ENCODE measurements around the gene E4F1.

DNA sequence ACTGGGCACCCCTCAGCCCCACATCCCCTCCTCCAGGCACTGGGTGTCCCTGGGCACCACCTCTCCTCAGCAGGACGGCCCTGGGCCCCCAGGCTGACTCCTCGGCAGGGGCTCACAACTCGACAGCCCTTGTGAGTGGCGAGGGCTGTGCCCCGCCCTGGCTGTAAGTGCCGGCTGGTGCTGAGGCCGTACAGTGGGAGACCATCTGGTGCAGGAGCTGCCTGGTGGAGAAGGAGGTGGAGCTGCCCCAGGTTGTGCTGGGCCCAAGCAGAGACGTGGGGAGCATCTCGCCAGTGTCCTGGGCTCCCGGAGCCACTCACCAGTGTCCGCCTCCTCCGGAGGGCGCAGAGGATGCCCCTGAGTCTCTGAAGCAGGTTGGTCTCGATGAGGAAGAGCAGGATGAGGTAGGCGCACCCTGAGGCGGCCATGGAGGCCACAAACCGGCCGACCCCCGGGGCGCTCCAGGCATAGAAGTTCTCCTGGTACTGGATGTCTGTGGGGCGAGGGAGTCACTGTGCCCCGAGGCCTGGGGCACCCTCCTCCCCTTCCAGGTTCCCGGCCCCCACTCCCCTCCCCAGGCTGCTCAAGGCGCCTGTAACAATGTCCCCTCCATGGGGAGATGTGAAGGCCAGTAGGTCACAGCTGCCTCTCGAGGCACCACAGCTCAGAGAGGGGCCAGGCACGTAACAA lies 59.6 kb downstream of the E4F1 start:
- no peak for TF ChIP-seq CTCF (conservative IDR thresholded peaks at IDR 0.05 in 1 of 2, IDR thresholded peaks at IDR 0.05 in 1 of 2; ENCODE audit: low read depth in 1 of 2, low read length in 2 of 2)
- no peak for TF ChIP-seq EZH2 (IDR thresholded peaks at IDR 0.05; ENCODE audit: low read length, missing control alignments)

Data from fibroblast of lung (primary cell).